Hepatocyte (in vitro differentiated cells): Measurements from ENCODE around the gene VKORC1L1. TPM values are rescaled to one million over a fixed set of nuclear protein-coding genes. Genes with fewer than 3 reads are reported as not detected.

Source experiments
- DNase-seq: peaks from one replicate; pipeline ENCODE4 v3.0.0-alpha.2; 2016; ENCODE audit warnings: low spot score
- H2AFZ ChIP-seq: fragments of 200-600 bp; sonication (generic); 2 replicates; pipeline ENCODE4 v1.6.0; 2016; ENCODE audit warnings: antibody characterized with exemption, mild to moderate bottlenecking
- H3K27ac ChIP-seq: fragments of 200-600 bp; sonication (generic); 2 replicates; pipeline ENCODE4 v1.5.1; 2016; ENCODE audit warnings: mild to moderate bottlenecking
- H3K27me3 ChIP-seq: fragments of 200-600 bp; sonication (generic); 2 replicates; pipeline ENCODE4 v1.6.1; 2016
- H3K36me3 ChIP-seq: fragments of 200-600 bp; sonication (generic); replicated peaks from 2 replicates; pipeline ENCODE4 v1.5.1; 2016; ENCODE audit warnings: low read depth; ENCODE audit not compliant: insufficient read depth
- H3K4me1 ChIP-seq: fragments of 200-600 bp; sonication (generic); 2 replicates; pipeline ENCODE4 v1.5.1; 2016; ENCODE audit warnings: mild to moderate bottlenecking, moderate library complexity; ENCODE audit not compliant: insufficient read depth
- H3K4me2 ChIP-seq: fragments of 200-600 bp; sonication (generic); 2 replicates; pipeline ENCODE4 v1.6.0; 2016
- H3K4me3 ChIP-seq: fragments of 200-600 bp; sonication (generic); 2 replicates; pipeline ENCODE4 v1.5.1; 2016; ENCODE audit warnings: mild to moderate bottlenecking
- H3K79me2 ChIP-seq: fragments of 200-600 bp; sonication (generic); 2 replicates; pipeline ENCODE4 v1.6.0; 2017; ENCODE audit warnings: mild to moderate bottlenecking
- H3K9me2 ChIP-seq: fragments of 200-600 bp; sonication (generic); replicated peaks from 2 replicates; pipeline ENCODE4 v1.6.0; 2017; ENCODE audit warnings: mild to moderate bottlenecking; ENCODE audit not compliant: insufficient read depth
- H3K9me3 ChIP-seq: fragments of 200-600 bp; sonication (generic); 2 replicates; pipeline ENCODE4 v1.5.1; 2016; ENCODE audit warnings: low read depth, mild to moderate bottlenecking
- H4K20me1 ChIP-seq: fragments of 200-600 bp; sonication (generic); 2 replicates; pipeline ENCODE4 v1.6.0; 2016; ENCODE audit warnings: mild to moderate bottlenecking; ENCODE audit not compliant: insufficient read depth, poor library complexity, severe bottlenecking
- EZH2 ChIP-seq: fragments of 200-600 bp; sonication (generic); IDR thresholded peaks from 2 replicates; pipeline ENCODE4 v1.6.1; 2016; ENCODE audit warnings: antibody characterized with exemption, mild to moderate bottlenecking, borderline replicate concordance
- EZH2phosphoT487 ChIP-seq: fragments of 200-600 bp; sonication (generic); IDR thresholded peaks from one replicate; pipeline ENCODE4 v1.6.1; 2018; ENCODE audit warnings: antibody characterized with exemption, mild to moderate bottlenecking, low read depth, moderate library complexity; ENCODE audit not compliant: unreplicated experiment, severe bottlenecking
- whole genome bisulfite sequencing: methylation state at CpG from one replicate; pipeline ENCODE4 v1.1.6; 2016; ENCODE audit warnings: low lambda C conversion rate; ENCODE audit errors: missing lambda C conversion rate; 5-methylcytosine and 5-hydroxymethylcytosine counted together
- polyA plus RNA-seq: library from polyadenylated mRNA; unstranded; fragments of >200 nt; fragmentation: Nextera tagmentation; extraction: Ambion mirVana; gene quantifications from 2 replicates; pipeline ENCODE4 v1.2.1, GENCODE V29; 2016
- total RNA-seq: library from RNA; depleted of rRNA; stranded (reverse); fragments of >200 nt; gene quantifications from 2 replicates; pipeline ENCODE4 v1.2.3, GENCODE V29; 2014
- TF ChIP-seq, protein P1 (sequence below): fragments of 200-600 bp; sonication (generic); IDR thresholded peaks from 2 replicates; pipeline ENCODE4 v1.5.1; 2016; ENCODE audit warnings: antibody characterized with exemption, mild to moderate bottlenecking; ENCODE audit not compliant: poor library complexity

VKORC1L1 gene
- total and polyA plus RNA-seq, 2 experiments from 2014 or later = 22.2 to 23.5 TPM

DNA sequence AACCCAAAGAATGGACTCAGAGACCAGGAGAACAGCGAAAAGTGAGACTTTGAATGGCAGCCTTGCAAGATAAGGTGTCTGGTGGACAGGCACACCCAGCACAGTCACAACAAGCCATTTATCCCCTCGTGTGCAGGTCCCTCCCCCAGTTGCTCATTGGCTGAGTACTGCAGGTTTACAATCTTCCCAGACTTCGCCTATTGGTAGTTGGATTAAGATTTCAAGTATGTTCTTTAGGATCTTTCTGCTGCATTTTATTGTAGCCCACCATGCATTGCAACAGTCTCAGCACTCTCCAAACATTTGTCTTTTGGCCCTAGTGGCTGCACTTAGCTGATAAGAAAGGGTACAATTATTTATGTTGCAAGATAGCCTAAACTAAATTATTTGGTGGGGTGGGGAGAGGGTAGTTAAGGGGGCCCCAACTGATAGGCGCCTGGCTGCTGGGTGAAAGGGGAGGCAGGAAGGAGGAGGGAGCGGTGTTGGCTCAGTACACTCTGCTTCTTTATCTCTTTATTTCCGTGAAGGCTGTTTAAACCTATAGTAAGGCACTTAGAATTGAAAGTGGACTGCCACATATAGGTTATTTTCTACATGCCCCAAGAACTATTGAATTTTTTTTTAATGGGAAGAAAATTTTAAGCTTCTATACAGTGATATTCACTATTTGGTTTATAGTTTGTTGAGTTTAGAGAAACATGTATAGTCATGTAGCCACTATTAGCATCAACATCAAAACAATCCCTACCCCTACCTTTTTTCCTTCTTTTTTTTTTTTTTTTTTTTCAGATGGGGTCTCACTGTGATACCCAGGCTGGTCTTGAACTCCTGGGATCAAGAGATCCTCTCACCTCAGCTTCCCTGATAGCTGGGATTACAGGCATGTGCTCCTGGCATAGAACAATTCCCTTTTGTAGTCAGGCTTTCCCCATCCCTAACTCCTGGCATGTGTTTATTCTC, 54.9 kb downstream of the VKORC1L1 start:
- peak overlapping the region; percentile 52 for H3K27ac ChIP-seq
- whole genome bisulfite sequencing = 40% methylated on average over 6 of the region's 6 CpGs

DNA sequence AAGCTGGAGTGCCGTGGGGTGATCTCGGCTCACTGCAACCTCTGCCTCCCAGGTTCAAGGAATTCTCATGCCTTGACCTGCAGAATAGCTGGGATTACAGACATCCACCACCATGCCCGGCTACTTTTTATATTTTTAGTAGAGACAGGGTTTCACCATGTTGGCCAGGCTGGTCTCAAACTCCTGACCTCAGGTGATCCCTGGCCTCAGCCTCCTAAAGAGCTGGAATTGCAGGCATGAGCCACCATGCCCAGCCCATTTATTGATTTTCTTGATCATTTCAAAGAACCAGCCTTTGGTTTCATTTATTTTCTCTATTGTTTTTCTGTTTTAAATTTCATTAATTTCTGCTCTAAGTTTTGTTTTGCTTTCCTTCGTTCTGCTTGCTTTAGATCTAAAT, 58.8 kb downstream of the VKORC1L1 start:
- no peaks in the 10 kb centered on the region for H3K9me3 ChIP-seq
- no peaks in the 10 kb centered on the region for H3K36me3 ChIP-seq
- no peaks in the 10 kb centered on the region for H3K9me2 ChIP-seq
- H3K27me3 ChIP-seq = no peaks in the 10 kb centered on the region
- H2AFZ ChIP-seq = no peak overlapping the region
- TF ChIP-seq, protein P1, sequence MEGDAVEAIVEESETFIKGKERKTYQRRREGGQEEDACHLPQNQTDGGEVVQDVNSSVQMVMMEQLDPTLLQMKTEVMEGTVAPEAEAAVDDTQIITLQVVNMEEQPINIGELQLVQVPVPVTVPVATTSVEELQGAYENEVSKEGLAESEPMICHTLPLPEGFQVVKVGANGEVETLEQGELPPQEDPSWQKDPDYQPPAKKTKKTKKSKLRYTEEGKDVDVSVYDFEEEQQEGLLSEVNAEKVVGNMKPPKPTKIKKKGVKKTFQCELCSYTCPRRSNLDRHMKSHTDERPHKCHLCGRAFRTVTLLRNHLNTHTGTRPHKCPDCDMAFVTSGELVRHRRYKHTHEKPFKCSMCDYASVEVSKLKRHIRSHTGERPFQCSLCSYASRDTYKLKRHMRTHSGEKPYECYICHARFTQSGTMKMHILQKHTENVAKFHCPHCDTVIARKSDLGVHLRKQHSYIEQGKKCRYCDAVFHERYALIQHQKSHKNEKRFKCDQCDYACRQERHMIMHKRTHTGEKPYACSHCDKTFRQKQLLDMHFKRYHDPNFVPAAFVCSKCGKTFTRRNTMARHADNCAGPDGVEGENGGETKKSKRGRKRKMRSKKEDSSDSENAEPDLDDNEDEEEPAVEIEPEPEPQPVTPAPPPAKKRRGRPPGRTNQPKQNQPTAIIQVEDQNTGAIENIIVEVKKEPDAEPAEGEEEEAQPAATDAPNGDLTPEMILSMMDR = no peak
- TF ChIP-seq EZH2phosphoT487 (no peak), EZH2 (no peak)
- H3K4me3 ChIP-seq = no peak overlapping the region
- H3K27ac ChIP-seq = no peak overlapping the region
- WGBS = 97% methylated on average over 4 of the region's 4 CpGs
- H4K20me1 ChIP-seq = no peaks in the 10 kb centered on the region
- H3K4me2 ChIP-seq = no peak overlapping the region
- peaks cover 14% of the 10 kb centered on the region for H3K4me1 ChIP-seq
- H3K79me2 ChIP-seq = peaks cover 75% of the 10 kb centered on the region
- DNase-seq = no peak

More for the DNA sequence above, 54.9 kb downstream of the VKORC1L1 start:
- Histone ChIP-seq H3K4me1 (peaks cover 24% of the 10 kb centered on the region), H3K9me2 (no peaks in the 10 kb centered on the region), H4K20me1 (no peaks in the 10 kb centered on the region), H3K27me3 (no peaks in the 10 kb centered on the region), H3K4me2 (peak overlapping the region; percentile 64), H2AFZ (no peak overlapping the region), H3K9me3 (no peaks in the 10 kb centered on the region), H3K36me3 (no peaks in the 10 kb centered on the region), H3K4me3 (no peak overlapping the region), H3K79me2 (peaks cover 49% of the 10 kb centered on the region)
- peak; percentile 76 for DNase-seq
- TF ChIP-seq EZH2 (no peak), EZH2phosphoT487 (no peak)
- TF ChIP-seq, protein P1 = no peak

DNA sequence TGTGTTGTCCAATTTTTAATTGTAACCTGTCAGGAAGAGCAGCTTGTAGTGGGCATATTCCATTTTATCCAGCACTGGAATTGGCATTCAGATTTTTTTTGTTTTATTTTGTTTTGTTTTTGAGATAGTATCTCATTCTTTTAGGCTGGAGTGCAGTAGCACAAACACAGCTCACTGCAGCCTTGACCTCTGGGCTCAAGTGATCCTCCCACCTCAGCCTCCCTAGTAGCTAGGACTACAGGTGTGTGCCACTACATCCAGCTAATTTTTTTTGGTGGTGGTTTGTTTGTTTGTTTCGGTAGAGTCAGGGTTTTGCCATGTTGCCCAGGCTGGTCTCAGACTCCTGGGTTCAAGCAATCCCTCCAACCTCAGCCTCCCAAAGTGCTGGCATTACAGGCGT, 64.4 kb downstream of the VKORC1L1 start:
- 100% methylated on average over 2 of the region's 2 CpGs for WGBS
- no peaks in the 10 kb centered on the region for H3K9me3 ChIP-seq
- peaks cover 57% of the 10 kb centered on the region for H3K79me2 ChIP-seq
- DNase-seq = no peak
- H2AFZ ChIP-seq = no peak overlapping the region
- H4K20me1 ChIP-seq = no peaks in the 10 kb centered on the region
- no peaks in the 10 kb centered on the region for H3K36me3 ChIP-seq
- no peak overlapping the region for H3K4me3 ChIP-seq
- TF ChIP-seq EZH2phosphoT487 (no peak), EZH2 (no peak)
- TF ChIP-seq, protein P1 = no peak
- no peak overlapping the region for H3K4me2 ChIP-seq
- no peaks in the 10 kb centered on the region for H3K9me2 ChIP-seq
- H3K27me3 ChIP-seq = no peaks in the 10 kb centered on the region
- H3K27ac ChIP-seq = no peak overlapping the region
- no peaks in the 10 kb centered on the region for H3K4me1 ChIP-seq
